Panc1 (cell line): ENCODE results near the gene GABRB1. TPM values are rescaled to one million over a fixed set of nuclear protein-coding genes. Genes with fewer than 3 reads are reported as not detected.

Experiments
- ATAC-seq: fragments of 200-7000 bp; cut with Tn5 transposase; 2 replicates; pipeline ENCODE4 v1.9.1; 2020; ENCODE audit warnings: mild to moderate bottlenecking, moderate library complexity
- BruUV-seq: library from RNA; stranded (reverse); fragments of 400-500 nt; replicated peaks from 2 replicates; lab custom pipeline; 2021; lab: Mats Ljungman, UMichigan
- CTCF ChIA-PET: fragments of 300-600 bp; sonication (Branson Sonifier 250); formaldehyde crosslinking; loops from one replicate; lab custom pipeline; 2022; ENCODE audit warnings: antibody characterized with exemption; lab: Charles Lee
- POLR2A ChIA-PET: fragments of 300-600 bp; sonication (Branson Sonifier 250); formaldehyde crosslinking; loops from one replicate; lab custom pipeline; 2022; ENCODE audit warnings: antibody characterized with exemption; lab: Charles Lee
- DNase-seq: peaks from one replicate; pipeline ENCODE4 v3.0.0-alpha.2; 2010; ENCODE audit warnings: low read depth, low spot score
- H3K27ac ChIP-seq: 2 replicates; pipeline ENCODE4 v1.5.1; 2011; ENCODE audit warnings: mild to moderate bottlenecking, low read length, inconsistent platforms
- H3K27me3 ChIP-seq: fragments of 200-500 bp; sonication (Bioruptor generic); 2 replicates; pipeline ENCODE4 v1.6.0; 2014; ENCODE audit warnings: low read length, inconsistent platforms; ENCODE audit not compliant: control insufficient read depth, insufficient read depth
- H3K36me3 ChIP-seq: fragments of 200-500 bp; sonication (Bioruptor generic); 2 replicates; pipeline ENCODE4 v1.5.1; 2014; ENCODE audit warnings: inconsistent platforms, mild to moderate bottlenecking, low read length, moderate library complexity; ENCODE audit not compliant: control insufficient read depth, insufficient read depth
- H3K4me1 ChIP-seq: 2 replicates; pipeline ENCODE4 v1.5.1; 2011; ENCODE audit warnings: inconsistent platforms, mild to moderate bottlenecking, low read length, moderate library complexity; ENCODE audit not compliant: control insufficient read depth, insufficient read depth
- H3K4me3 ChIP-seq, 2 experiments: 2 replicates each; pipeline ENCODE4 v1.5.1; 2011 to 2012; ENCODE audit warnings: low read depth in 2 of 2, low read length in 2 of 2, mild to moderate bottlenecking in 2 of 2, inconsistent platforms in 1 of 2, moderate library complexity in 1 of 2
- H3K9me3 ChIP-seq: fragments of 200-500 bp; sonication (Bioruptor generic); 2 replicates; pipeline ENCODE4 v1.5.1; 2014; ENCODE audit warnings: low read depth, mild to moderate bottlenecking, inconsistent platforms, low read length, moderate library complexity; ENCODE audit not compliant: control insufficient read depth, insufficient read depth
- CTCF ChIP-seq: fragments of 450-650 bp; IDR thresholded peaks from 2 replicates; pipeline ENCODE4 v1.5.1; 2017; ENCODE audit warnings: mild to moderate bottlenecking
- POLR2AphosphoS5 ChIP-seq: IDR thresholded peaks from 2 replicates; pipeline ENCODE4 v1.6.1; 2012; ENCODE audit warnings: mild to moderate bottlenecking, low read depth, low read length, moderate library complexity
- REST ChIP-seq, 2 experiments: IDR thresholded peaks; 2 replicates each; pipeline ENCODE4 v1.6.1; 2011 to 2012; ENCODE audit warnings: low read depth in 2 of 2, control low read depth in 1 of 2, low read length in 1 of 2, mild to moderate bottlenecking in 1 of 2, moderate library complexity in 1 of 2; ENCODE audit not compliant: insufficient read depth in 1 of 2
- SIN3A ChIP-seq: IDR thresholded peaks from 2 replicates; pipeline ENCODE4 v1.6.1; 2012; ENCODE audit warnings: low read depth, mild to moderate bottlenecking, low read length, moderate library complexity, borderline replicate concordance; ENCODE audit not compliant: insufficient read depth
- TCF7L2 ChIP-seq: IDR thresholded peaks from 2 replicates; pipeline ENCODE4 v1.6.1; 2011; ENCODE audit warnings: mild to moderate bottlenecking, low read depth, low read length, inconsistent platforms
- in situ Hi-C: cut with HindIII; loops from 2 replicates; pipeline ENCODE4 v1.10.0; 2016; ENCODE audit warnings: low sequenced_read_pairs, low pct_unique_long_range_greater_than_20kb
- intact Hi-C: fragments of 100-400 bp; cut with micrococcal nuclease; formaldehyde crosslinking; loops from one replicate; pipeline ENCODE4 v1.10.0; 2022; ENCODE audit not compliant: unreplicated experiment
- total RNA-seq: library from RNA; stranded (reverse); gene quantifications from one replicate; pipeline ENCODE4 v1.2.1, GENCODE V29; 2021; ENCODE audit not compliant: unreplicated experiment

Gene GABRB1
- total RNA-seq, 1 experiment from 2014 or later = not detected

GRCh38 chr4:47465004-47465403 is 433.6 kb downstream of the GABRB1 start:
- ChIA-PET CTCF (no interaction called here), POLR2A (interaction anchor here (0.6 kb wide), 1 partner anchor 17 kb away, joined by 3 read pairs; no protein-coding TSS in a partner anchor)
- H3K9me3 ChIP-seq = no peaks in the 10 kb centered on the region
- H3K4me1 ChIP-seq = peaks cover 2% of the 10 kb centered on the region; the same call in 1 of the 2 replicates
- in situ Hi-C loops (no loop called here), intact Hi-C loops (no loop called here)
- no peak overlapping the region for H3K4me3 ChIP-seq
- DNase-seq (no peak), ATAC-seq (no peak)
- no peak overlapping the region for H3K27ac ChIP-seq
- no peak for TF ChIP-seq POLR2AphosphoS5
- no peak for TF ChIP-seq CTCF
- no peak for TF ChIP-seq SIN3A
- no peak for TF ChIP-seq REST (IDR thresholded peaks at IDR 0.05; ENCODE audit: insufficient read depth in 1 of 2, low read depth in 2 of 2, low read length in 1 of 2)
- no peak for TF ChIP-seq TCF7L2
- H3K27me3 ChIP-seq = no peaks in the 10 kb centered on the region
- no TSS peak for BruUV-seq
- H3K36me3 ChIP-seq = no peaks in the 10 kb centered on the region

- no peak overlapping the region for H3K27ac ChIP-seq
- no peaks in the 10 kb centered on the region for H3K9me3 ChIP-seq
- no peaks in the 10 kb centered on the region for H3K36me3 ChIP-seq
- no peak for TF ChIP-seq POLR2AphosphoS5
- TF ChIP-seq REST (IDR thresholded peaks at IDR 0.05; ENCODE audit: insufficient read depth in 1 of 2, low read depth in 2 of 2, low read length in 1 of 2) = no peak
- TF ChIP-seq CTCF = no peak
- no peak for TF ChIP-seq TCF7L2
- peaks cover 2% of the 10 kb centered on the region; the same call in 1 of the 2 replicates for H3K4me1 ChIP-seq
- CTCF ChIA-PET = no interaction called here
- DNase-seq (no peak), ATAC-seq (no peak)
- in situ Hi-C loops = no loop called here
- H3K4me3 ChIP-seq = no peak overlapping the region
- POLR2A ChIA-PET = interaction anchor here (0.6 kb wide), 1 partner anchor 11 kb away, joined by 12 read pairs; no protein-coding TSS in a partner anchor
- intact Hi-C loops = no loop called here
- no peaks in the 10 kb centered on the region for H3K27me3 ChIP-seq
- BruUV-seq = no TSS peak
Observed at GRCh38 chr4:47466056-47466785, 434.9 kb downstream of the GABRB1 start.
